Measurements from ENCODE around the gene PHF14.

DNA sequence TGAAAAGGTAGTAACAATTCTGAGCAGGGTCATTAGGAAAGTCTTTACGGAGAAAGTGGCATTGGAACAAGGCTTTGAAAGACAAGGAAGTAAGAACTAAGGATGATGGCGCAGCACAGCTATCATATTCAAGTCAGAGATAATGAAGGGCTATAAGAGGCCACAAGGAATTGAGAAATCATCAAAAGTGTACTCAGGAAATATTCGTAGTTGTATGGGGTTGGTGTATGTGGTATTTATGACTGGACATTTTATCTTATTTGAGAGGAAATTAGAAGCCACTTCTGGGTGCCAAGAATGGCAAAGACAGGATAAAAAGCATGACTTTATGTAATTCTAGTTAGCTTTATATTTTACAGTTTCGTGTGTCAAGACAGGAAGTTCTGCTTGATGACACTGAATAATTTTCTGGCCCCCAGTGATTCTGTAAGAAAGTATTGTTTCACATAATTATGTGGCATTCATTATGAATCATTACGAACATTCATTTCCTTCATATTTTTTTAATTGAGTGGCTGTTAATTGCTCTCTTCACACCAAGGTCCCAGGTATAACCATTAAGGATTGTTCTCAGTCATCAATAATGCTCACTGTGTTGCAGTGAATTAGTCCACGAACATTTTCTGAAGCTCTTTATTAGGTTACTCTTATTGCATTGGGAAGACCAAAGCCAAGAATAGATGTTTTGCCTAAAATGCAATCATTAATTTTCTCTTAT is 244.3 kb downstream of the PHF14 start:
- TF ChIP-seq, protein P1, sequence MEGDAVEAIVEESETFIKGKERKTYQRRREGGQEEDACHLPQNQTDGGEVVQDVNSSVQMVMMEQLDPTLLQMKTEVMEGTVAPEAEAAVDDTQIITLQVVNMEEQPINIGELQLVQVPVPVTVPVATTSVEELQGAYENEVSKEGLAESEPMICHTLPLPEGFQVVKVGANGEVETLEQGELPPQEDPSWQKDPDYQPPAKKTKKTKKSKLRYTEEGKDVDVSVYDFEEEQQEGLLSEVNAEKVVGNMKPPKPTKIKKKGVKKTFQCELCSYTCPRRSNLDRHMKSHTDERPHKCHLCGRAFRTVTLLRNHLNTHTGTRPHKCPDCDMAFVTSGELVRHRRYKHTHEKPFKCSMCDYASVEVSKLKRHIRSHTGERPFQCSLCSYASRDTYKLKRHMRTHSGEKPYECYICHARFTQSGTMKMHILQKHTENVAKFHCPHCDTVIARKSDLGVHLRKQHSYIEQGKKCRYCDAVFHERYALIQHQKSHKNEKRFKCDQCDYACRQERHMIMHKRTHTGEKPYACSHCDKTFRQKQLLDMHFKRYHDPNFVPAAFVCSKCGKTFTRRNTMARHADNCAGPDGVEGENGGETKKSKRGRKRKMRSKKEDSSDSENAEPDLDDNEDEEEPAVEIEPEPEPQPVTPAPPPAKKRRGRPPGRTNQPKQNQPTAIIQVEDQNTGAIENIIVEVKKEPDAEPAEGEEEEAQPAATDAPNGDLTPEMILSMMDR (conservative IDR thresholded peaks at IDR 0.05; ENCODE audit: low read depth, low read length): no peak
- TF ChIP-seq EZH2phosphoT487 (IDR thresholded peaks at IDR 0.05; ENCODE audit: borderline replicate concordance, low read length) (no peak), EZH2 (IDR thresholded peaks at IDR 0.05; ENCODE audit: low read length, unreplicated experiment) (no peak)

Measured in PC-3 (cell line).